GM12892 (cell line): ENCODE measurements around the gene C8A.

Source experiments
- DNase-seq: peaks from one replicate; pipeline ENCODE4 v3.0.0; 2011; ENCODE audit not compliant: insufficient read length
- FAIRE-seq: peaks from 2 replicates; lab custom pipeline; 2011; peaks lifted over from hg19 to GRCh38; lab: Jason Lieb, UNC
- POLR2A ChIP-seq: IDR thresholded peaks from 2 replicates; pipeline ENCODE4 v1.6.1; 2011; ENCODE audit warnings: low read depth, low read length, control low read depth
- POLR2AphosphoS5 ChIP-seq: IDR thresholded peaks from 2 replicates; pipeline ENCODE4 v1.6.1; 2011; ENCODE audit warnings: low read depth, low read length, control low read depth
- TAF1 ChIP-seq: IDR thresholded peaks from 2 replicates; pipeline ENCODE4 v1.6.1; 2011; ENCODE audit warnings: low read depth, mild to moderate bottlenecking, control low read depth, low read length, borderline replicate concordance

Gene C8A

DNA sequence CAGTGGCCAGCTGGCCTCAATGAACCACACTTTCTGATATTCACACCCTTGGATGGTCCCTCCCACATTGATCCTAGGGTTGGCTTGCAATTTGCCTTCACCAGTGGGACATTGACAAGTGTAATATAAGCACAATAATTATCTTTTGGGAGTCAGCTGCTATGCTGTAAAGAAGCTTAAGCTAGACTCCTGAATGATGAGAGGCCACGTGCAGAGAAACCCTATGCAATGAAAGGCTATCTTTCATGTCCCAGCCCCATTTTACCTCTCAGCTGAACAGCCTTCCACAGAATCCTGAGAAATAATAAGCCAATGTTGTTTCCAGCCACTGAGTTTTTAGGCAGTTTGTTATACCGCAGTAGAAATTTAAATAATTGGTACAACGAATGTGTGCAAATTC is 11.1 kb upstream of the C8A start:
- no peak for FAIRE-seq
- no peak for DNase-seq
- TF ChIP-seq POLR2AphosphoS5 (no peak), POLR2A (no peak), TAF1 (no peak)

DNA sequence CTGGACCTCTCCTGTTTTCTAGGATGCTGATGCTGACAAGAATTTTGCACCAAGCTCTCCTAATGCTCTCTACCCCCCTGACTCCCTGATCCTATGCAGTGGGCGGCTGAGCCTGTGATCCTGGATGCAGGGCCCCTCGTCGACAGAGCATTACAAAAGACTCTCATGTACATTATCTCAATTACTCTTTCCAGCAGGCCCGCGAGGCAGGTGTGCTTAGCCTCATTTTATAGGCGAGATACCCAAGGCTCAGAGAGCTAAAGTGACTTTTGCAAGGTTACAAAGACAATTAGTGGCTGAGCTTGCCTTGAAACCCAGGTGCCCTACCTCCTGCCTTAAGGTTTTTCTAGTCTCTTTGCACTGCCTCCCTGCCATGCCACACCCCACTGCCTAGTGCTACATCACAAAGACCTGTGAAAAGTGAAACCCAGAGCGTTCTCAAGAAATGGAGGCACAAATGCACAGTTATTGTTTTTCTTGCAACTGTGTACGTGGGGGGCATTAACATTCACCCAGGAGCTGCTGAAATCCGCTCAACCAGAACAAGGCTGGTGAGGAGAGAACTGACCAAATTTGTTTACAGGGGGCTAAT is 10.0 kb upstream of the C8A start:
- DNase-seq: no peak
- TF ChIP-seq POLR2AphosphoS5 (no peak), TAF1 (no peak), POLR2A (no peak)
- FAIRE-seq: no peak

DNA sequence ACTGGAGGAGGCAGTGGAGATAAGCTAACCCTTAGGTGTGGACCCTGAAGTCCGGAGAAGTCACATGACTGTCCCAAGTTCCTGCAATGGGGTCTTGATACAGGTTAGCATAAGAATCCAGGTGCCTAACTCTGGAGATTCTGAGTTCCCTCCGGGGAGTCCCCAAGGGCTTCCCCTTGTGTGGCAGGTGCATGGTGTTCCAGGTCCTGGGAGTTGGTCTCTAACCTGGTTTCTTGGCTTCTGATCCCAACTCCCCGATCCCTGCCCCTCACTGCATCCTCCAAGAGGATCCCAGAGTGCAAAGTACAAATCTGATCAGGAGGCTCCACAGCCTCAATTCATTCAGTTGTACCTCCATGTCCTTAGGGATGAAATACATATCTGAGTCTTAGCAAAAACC is 9.3 kb upstream of the C8A start:
- FAIRE-seq (no peak), DNase-seq (no peak)
- no peak for TF ChIP-seq POLR2A

DNA sequence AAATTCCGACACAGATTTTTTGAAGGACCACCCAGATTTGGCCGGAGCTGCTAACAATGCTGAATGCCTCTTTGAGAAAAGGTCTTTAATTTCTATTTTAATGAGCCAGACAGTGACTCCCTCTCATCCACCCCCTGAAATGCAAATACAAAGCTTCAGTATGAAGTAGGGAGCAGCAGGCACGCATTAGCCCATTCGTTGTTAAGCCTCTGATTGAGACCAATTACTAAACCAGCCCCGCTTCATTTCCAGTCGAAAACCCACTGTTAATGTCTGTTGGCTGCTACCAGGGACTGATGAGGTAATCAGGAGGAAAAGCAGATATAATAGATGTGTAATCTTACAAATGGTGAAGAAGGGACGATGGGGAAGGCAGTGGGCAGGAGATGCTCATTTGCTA is 4.8 kb upstream of the C8A start:
- TF ChIP-seq POLR2A (no peak), TAF1 (no peak), POLR2AphosphoS5 (no peak)
- FAIRE-seq: no peak
- no peak for DNase-seq

DNA sequence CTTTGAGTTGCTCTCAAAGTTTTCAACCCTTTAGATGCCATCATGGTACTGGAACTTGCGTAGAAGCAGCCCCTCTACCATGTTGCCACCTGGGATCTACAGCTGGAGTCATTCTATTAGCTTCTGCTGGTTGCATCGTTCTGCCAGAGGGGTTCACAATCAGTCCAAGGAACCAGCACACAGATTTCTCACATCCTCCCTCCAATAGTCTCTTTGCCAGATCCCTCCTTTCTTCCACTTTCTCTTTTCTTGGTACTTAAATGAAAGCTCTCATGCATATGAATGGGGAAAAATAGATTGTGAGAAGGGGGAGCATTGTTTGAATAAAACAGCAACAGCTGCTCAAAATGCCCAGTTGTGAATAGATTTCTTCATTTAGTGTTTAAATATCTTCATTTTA is 4.2 kb upstream of the C8A start:
- no peak for DNase-seq
- FAIRE-seq: no peak
- TF ChIP-seq TAF1 (no peak), POLR2AphosphoS5 (no peak), POLR2A (no peak)

DNA sequence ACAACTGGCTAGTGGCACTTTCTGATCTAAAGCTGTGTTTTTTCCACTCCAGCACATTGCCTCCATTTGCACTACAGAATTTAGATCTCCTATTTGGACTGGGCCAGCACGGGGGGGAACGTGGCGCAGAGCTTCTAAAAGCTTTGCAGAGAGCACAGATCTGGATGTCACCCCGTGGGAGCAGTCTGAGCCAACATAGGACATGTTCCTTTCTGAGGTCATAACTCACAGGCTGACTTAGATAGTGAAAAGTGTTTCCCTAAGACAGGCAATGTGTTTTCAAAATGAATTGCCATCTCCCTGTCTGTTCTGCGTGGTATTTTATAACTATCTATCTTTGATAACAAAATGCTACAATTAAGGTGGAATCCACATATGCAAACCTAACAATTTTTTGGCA is 3.7 kb upstream of the C8A start:
- FAIRE-seq (no peak), DNase-seq (no peak)
- TF ChIP-seq POLR2A (no peak), POLR2AphosphoS5 (no peak), TAF1 (no peak)

DNA sequence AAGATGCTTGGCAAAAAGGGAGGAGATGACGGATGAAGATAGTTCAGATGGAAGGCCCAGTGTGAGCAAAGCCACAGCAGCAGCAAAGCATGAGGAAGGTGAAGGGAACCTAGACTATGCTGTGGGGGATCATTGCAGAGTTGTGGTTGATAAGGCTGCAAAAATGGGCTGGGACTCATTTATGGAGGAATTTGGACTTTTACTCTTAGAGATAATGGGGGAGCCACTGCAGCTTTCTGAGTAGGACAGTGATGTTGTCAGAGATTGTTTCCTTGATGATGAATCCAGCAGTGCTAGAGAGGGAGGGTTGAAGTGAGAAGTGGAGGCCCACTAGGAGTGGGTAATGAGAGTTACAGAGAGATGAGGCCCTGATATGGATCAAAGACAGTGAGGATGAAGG is 2.1 kb upstream of the C8A start:
- no peak for FAIRE-seq
- DNase-seq: no peak
- TF ChIP-seq POLR2A (no peak), TAF1 (no peak), POLR2AphosphoS5 (no peak)

DNA sequence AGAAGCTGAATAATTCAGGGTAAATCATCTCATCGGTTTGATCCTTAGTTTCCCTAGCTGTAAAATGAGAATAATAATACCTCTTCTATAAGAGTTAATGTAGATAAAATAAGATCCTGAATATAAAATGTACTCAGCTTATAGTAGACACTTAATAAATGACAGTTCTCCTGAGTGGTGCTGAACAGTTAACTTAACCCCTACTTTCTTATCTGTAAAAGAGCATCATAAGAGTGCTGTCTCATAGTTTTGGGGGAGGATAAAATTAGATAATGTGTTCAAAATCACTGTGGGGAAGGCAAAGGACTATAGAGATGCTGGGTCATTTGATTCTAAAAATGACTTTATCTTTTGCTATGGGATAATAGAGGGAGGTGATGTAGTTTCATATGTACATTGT is 593 bp downstream of the C8A start:
- FAIRE-seq: no peak
- no peak for DNase-seq
- TF ChIP-seq POLR2AphosphoS5 (no peak), TAF1 (no peak), POLR2A (no peak)

DNA sequence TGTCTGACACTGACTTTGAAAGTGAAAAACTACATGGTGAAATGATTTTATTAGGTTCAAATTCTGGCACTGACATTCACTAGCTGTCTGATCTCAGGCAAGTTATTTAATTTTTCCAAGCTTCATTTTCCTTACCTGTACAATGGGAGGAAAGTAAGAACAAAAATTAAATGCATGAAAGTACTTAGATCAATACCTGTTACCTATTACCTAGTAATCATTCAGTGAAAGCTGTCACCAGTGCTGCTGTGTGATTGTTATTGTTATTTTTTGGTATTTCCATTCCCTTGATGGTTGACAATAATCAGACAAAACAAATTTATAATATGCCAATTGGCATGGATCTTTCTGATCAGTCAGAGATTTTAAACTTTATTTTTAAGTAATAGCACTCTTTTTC is 1.6 kb downstream of the C8A start:
- TF ChIP-seq POLR2A: no peak
- no peak for TF ChIP-seq TAF1
- TF ChIP-seq POLR2AphosphoS5: no peak
- FAIRE-seq (no peak), DNase-seq (no peak)

DNA sequence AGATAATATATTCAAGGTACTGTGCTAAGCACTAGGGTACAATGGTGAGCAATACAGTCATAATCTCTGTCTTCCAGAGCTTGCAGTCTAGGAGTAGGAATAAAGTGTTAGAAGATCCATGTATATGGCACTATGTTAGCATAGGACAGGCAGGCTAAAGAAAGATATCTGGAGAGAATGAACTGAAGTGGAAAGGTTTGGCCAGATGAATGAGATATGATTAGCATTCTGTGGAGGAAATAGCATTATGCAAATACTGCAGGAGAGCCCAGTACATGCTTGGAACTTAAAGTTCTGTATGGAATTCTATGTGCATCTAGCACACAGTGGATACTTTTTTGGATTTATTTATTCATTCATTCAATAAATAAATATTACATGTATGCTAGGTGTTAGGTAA is 4.7 kb downstream of the C8A start:
- TF ChIP-seq POLR2A: no peak
- no peak for TF ChIP-seq POLR2AphosphoS5
- TF ChIP-seq TAF1: no peak
- FAIRE-seq (no peak), DNase-seq (no peak)

DNA sequence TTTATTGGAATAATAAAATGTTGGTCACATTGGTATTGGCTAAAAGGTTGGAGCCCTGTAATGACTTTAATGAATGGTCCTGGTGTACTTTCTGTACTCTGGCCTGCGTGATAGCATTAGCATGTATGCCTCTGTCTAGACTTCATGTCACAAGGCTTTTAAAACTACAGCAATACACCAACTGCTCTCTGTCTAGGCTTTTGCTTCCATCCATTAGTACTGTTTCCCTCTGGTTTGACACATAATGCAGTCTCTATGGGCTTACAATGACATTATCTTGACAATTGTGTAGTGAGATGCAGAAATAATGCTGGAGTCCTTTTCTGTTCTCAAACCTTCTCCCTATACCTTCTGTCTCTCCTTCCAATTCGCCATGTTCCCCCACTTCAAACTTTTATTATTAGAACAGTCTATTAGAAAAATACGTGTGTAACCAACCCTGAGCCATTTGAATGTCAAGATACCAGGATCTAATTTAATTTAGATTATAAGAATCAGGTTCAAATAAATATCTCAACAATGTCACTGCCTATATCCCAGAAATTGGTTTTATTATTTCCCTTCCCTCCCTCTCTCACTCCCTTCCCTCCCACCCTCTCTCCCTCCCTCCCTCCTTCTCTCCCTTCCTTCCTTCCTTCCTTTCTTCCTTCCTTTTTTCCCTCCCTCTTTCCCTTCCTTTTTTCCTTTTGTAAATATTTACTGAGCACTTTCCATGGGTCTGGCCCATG is 8.8 kb downstream of the C8A start:
- TF ChIP-seq TAF1 (no peak), POLR2AphosphoS5 (no peak), POLR2A (no peak)
- FAIRE-seq: no peak
- DNase-seq: no peak

DNA sequence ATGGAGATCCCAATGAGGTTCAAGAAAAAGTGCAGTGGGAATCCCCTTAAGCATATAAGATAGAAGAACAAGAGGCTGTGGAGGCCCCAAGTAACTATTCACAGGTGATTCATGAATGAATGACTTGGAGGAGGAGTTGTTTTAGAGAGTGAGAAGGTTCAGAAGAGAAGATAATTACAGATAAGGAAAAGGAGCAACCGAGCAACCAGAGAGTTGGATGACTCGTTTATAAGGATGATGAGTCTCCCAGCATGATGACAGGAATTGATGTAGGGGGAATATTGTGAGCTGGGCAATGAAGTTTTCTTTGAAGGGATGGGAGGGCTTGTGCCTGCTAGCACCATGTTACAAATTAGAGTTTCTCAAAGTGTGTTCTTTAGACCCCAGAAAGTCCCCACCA is 9.8 kb downstream of the C8A start:
- no peak for TF ChIP-seq TAF1
- TF ChIP-seq POLR2A: no peak
- no peak for TF ChIP-seq POLR2AphosphoS5

DNA sequence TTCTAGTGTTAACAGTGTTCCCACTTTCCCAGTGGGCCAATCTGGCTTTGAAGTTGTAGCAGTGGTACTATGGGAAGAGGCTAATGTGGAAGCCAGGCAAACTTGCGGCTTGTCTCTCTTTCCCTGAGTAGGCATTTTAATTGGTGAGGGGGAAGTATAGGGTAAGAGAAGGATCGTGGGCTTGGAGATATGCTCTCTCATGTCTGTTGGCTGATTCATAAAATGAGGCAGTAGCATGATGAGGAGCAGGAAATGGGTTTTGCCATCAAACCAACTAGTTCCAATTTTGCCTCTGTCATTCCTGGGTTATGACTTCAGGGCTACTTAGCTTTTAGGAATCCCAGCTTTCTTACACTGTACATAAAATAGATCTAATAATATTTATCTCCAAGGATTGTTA is 12.1 kb downstream of the C8A start:
- TF ChIP-seq TAF1 (no peak), POLR2A (no peak), POLR2AphosphoS5 (no peak)
- DNase-seq: no peak
- no peak for FAIRE-seq

More for the DNA sequence above, 9.8 kb downstream of the C8A start:
- FAIRE-seq (no peak), DNase-seq (no peak)
